ENCODE measurements around the gene NTNG1.

DNA sequence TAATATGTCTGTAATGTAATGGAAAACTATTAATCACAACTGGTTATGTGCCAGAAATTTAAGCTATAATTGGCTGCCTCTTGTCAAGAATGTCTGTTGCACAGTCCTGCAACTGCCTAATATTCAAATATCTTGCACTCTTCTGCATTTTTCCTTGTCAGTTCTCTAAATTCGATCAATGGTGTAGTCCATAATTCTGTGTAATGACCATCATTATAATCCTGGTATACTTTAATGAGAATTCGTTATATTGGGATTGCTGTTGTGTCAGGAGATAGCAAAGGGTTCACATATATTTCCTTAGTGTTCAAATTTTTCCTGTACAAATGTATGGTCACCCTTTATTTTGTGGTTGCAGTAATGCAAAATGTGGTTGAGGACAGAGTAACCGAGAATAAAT is 4.8 kb downstream of the NTNG1 start:
- no peak for TF ChIP-seq CTCF (conservative IDR thresholded peaks at IDR 0.05; ENCODE audit: low read depth, low read length)
- TF ChIP-seq, protein P1, sequence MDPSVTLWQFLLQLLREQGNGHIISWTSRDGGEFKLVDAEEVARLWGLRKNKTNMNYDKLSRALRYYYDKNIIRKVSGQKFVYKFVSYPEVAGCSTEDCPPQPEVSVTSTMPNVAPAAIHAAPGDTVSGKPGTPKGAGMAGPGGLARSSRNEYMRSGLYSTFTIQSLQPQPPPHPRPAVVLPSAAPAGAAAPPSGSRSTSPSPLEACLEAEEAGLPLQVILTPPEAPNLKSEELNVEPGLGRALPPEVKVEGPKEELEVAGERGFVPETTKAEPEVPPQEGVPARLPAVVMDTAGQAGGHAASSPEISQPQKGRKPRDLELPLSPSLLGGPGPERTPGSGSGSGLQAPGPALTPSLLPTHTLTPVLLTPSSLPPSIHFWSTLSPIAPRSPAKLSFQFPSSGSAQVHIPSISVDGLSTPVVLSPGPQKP (IDR thresholded peaks at IDR 0.05; ENCODE audit: borderline replicate concordance, low read depth, low read length), result no peak

Data from IMR-90 (cell line).